Endothelial cell of umbilical vein (primary cell): ENCODE measurements around the gene NUDT14. TPM values are rescaled to one million over a fixed set of nuclear protein-coding genes. Genes with fewer than 3 reads are reported as not detected.

ENCODE experiments used
- BruUV-seq: library from RNA; stranded (reverse); fragments of 400-500 nt; replicated peaks from 2 replicates; lab custom pipeline; 2021; lab: Mats Ljungman, UMichigan
- CTCF ChIA-PET: fragments of 300-600, 350-600 bp; sonication (Branson Sonifier 250); formaldehyde crosslinking; loops from one replicate; lab custom pipeline; 2021; ENCODE audit warnings: antibody characterized with exemption, inconsistent platforms; lab: Charles Lee
- POLR2A ChIA-PET: fragments of 300-600, 350-600 bp; sonication (Branson Sonifier 250); formaldehyde crosslinking; loops from one replicate; lab custom pipeline; 2021; ENCODE audit warnings: antibody characterized with exemption, inconsistent platforms; lab: Charles Lee
- DNase-seq: peaks from one replicate; pipeline ENCODE4 v3.0.0-alpha.2; 2011; ENCODE audit warnings: low read depth, low spot score
- FAIRE-seq: peaks from 2 replicates; lab custom pipeline; 2011; peaks lifted over from hg19 to GRCh38; lab: Jason Lieb, UNC
- H2AFZ ChIP-seq: 2 replicates; pipeline ENCODE4 v1.6.0; 2012; ENCODE audit warnings: low read depth, low read length, control low read depth, inconsistent platforms
- H3K27ac ChIP-seq: 2 replicates; pipeline ENCODE4 v1.5.1; 2011; ENCODE audit warnings: low read depth, mild to moderate bottlenecking, control low read depth, low read length, moderate library complexity; ENCODE audit not compliant: insufficient read depth
- H3K27me3 ChIP-seq, 2 experiments: 2 replicates each; pipeline versions ENCODE4 v1.6.0 to v1.6.1; 2011; ENCODE audit warnings: low read length in 2 of 2, mixed read lengths in 1 of 2; ENCODE audit not compliant: control insufficient read depth in 2 of 2, insufficient read depth in 2 of 2
- H3K36me3 ChIP-seq, 2 experiments: 2 replicates in 1 of 2; 3 replicates in 1 of 2; pipeline ENCODE4 v1.5.1; 2011; ENCODE audit warnings: low read length in 2 of 2, mild to moderate bottlenecking in 1 of 2, moderate library complexity in 1 of 2; ENCODE audit not compliant: control insufficient read depth in 2 of 2, insufficient read depth in 2 of 2; ENCODE audit errors: extremely low read depth in 1 of 2
- H3K4me1 ChIP-seq: 3 replicates; pipeline ENCODE4 v1.5.1; 2011; ENCODE audit warnings: mild to moderate bottlenecking, low read length; ENCODE audit not compliant: control insufficient read depth, insufficient read depth; ENCODE audit errors: extremely low read depth
- H3K4me2 ChIP-seq: 2 replicates; pipeline ENCODE4 v1.6.1; 2011; ENCODE audit warnings: low read length, control low read depth, mixed read lengths; ENCODE audit not compliant: insufficient read depth
- H3K4me3 ChIP-seq, 3 experiments: fragments of 200-600 bp in 1 of 3; sonication (generic), shearing (Covaris generic) in 1 of 3; replicated peaks in 1 of 3; 2 replicates each; pipeline ENCODE4 v1.5.1; 2011 to 2016; ENCODE audit warnings: control low read depth in 3 of 3, low read length in 3 of 3, mild to moderate bottlenecking in 2 of 3, inconsistent platforms in 1 of 3, low read depth in 1 of 3, moderate library complexity in 1 of 3; ENCODE audit not compliant: insufficient read depth in 1 of 3
- H3K79me2 ChIP-seq: 2 replicates; pipeline ENCODE4 v1.6.0; 2012; ENCODE audit warnings: low read length, inconsistent platforms; ENCODE audit not compliant: control insufficient read depth, insufficient read depth
- H3K9ac ChIP-seq: replicated peaks from 2 replicates; pipeline ENCODE3; 2011; ENCODE audit warnings: low read length, control low read depth; ENCODE audit not compliant: insufficient read depth; ENCODE audit errors: extremely low read depth
- H3K9me1 ChIP-seq: replicated peaks from 3 replicates; pipeline ENCODE4 v1.6.0; 2011; ENCODE audit warnings: mild to moderate bottlenecking, low read length; ENCODE audit not compliant: control insufficient read depth, insufficient read depth; ENCODE audit errors: extremely low read depth
- H3K9me3 ChIP-seq: replicated peaks from 2 replicates; pipeline ENCODE4 v1.5.1; 2012; ENCODE audit warnings: low read length, inconsistent platforms; ENCODE audit not compliant: control insufficient read depth, insufficient read depth
- H4K20me1 ChIP-seq: replicated peaks from 2 replicates; pipeline ENCODE3; 2011; ENCODE audit warnings: mild to moderate bottlenecking, low read length; ENCODE audit not compliant: control insufficient read depth, insufficient read depth; ENCODE audit errors: extremely low read depth
- CTCF ChIP-seq, 2 donors: IDR thresholded peaks; 1 replicate in 1 of 2; 2 replicates in 1 of 2; pipeline ENCODE4 v1.5.1; 2011; ENCODE audit warnings: low read length in 2 of 2, mild to moderate bottlenecking in 2 of 2, moderate library complexity in 2 of 2, control low read depth in 1 of 2, inconsistent platforms in 1 of 2, low read depth in 1 of 2; ENCODE audit not compliant: insufficient read depth in 1 of 2; ENCODE audit errors: extremely low read depth in 1 of 2
- EZH2 ChIP-seq: IDR thresholded peaks from 2 replicates; pipeline ENCODE4 v1.6.1; 2012; ENCODE audit warnings: borderline replicate concordance, low read depth, mild to moderate bottlenecking, moderate library complexity, low read length, inconsistent platforms; ENCODE audit not compliant: severe bottlenecking
- FOS ChIP-seq: IDR thresholded peaks from 2 replicates; pipeline ENCODE4 v1.6.1; 2011; ENCODE audit warnings: mild to moderate bottlenecking, low read length, moderate library complexity, borderline replicate concordance; ENCODE audit not compliant: insufficient read depth
- GATA2 ChIP-seq: IDR thresholded peaks from 2 replicates; pipeline ENCODE4 v1.7.0; 2011; ENCODE audit warnings: low read depth, mild to moderate bottlenecking, moderate library complexity, mixed read lengths, low read length; ENCODE audit not compliant: insufficient read length, insufficient read depth
- JUN ChIP-seq: IDR thresholded peaks from 2 replicates; pipeline ENCODE4 v1.6.1; 2011; ENCODE audit warnings: borderline replicate concordance, low read depth; ENCODE audit not compliant: insufficient read length, insufficient read depth
- MAX ChIP-seq: IDR thresholded peaks from 2 replicates; pipeline ENCODE4 v1.6.1; 2011; ENCODE audit not compliant: insufficient read depth, insufficient read length
- MYC ChIP-seq: IDR thresholded peaks from one replicate; pipeline ENCODE4 v1.6.1; 2011; ENCODE audit warnings: mild to moderate bottlenecking, low read depth, low read length
- POLR2A ChIP-seq: IDR thresholded peaks from 2 replicates; pipeline ENCODE4 v1.6.1; 2012; ENCODE audit warnings: low read depth, mild to moderate bottlenecking, control low read depth, low read length
- POLR2AphosphoS5 ChIP-seq: IDR thresholded peaks from 2 replicates; pipeline ENCODE4 v1.6.1; 2012; ENCODE audit warnings: low read depth, mild to moderate bottlenecking, control low read depth, low read length, moderate library complexity; ENCODE audit not compliant: insufficient read depth
- dilution Hi-C: fragments of 300-500 bp; cut with MboI; formaldehyde crosslinking; loops from one replicate; pipeline ENCODE4 v1.15.0; 2019; ENCODE audit warnings: low sequenced_read_pairs; ENCODE audit not compliant: extremely low pct_ligation_motif_present
- intact Hi-C: fragments of 100-400 bp; cut with micrococcal nuclease; formaldehyde crosslinking; loops from one replicate; pipeline ENCODE4 v1.10.0; 2022
- polyA plus RNA-seq, 4 experiments: library from polyadenylated mRNA; depleted of rRNA in 3 of 4; stranded (reverse) in 3 of 4; unstranded in 1 of 4; fragments of >200 nt; gene quantifications; 2 replicates each; pipeline versions ENCODE4 v1.2.1 to v1.2.3, GENCODE V29; 2011 to 2012; ENCODE audit warnings: missing spikeins in 1 of 4
- total RNA-seq: library from RNA; stranded (reverse); gene quantifications from 2 replicates; pipeline ENCODE4 v1.2.3, GENCODE V29; 2021

The NUDT14 gene
- total and polyA plus RNA-seq, 2 donors (not counting 3 experiments of a cell fraction or from before 2014, with no cell fraction given): 97.7 to 103 TPM

GRCh38 chr14:105200074-105200473 lies 19.0 kb upstream of the NUDT14 start:
- CTCF ChIA-PET: interaction anchor here (0.8 to 9.7 kb wide), 7 partner anchors 12 to 152 kb away, joined by 3 to 94 read pairs (median 4); partner anchors contain the start of genes BTBD6, JAG2 and NUDT14
- no peaks in the 10 kb centered on the region for H4K20me1 ChIP-seq
- H3K9me1 ChIP-seq: no peaks in the 10 kb centered on the region
- H3K9me3 ChIP-seq: no peaks in the 10 kb centered on the region
- peak overlapping the region; percentile 72 for H3K27ac ChIP-seq
- TF ChIP-seq MYC (no peak), CTCF (IDR thresholded peaks at IDR 0.05; ENCODE audit: extremely low read depth in 1 of 2, insufficient read depth in 1 of 2, low read depth in 1 of 2, low read length in 2 of 2) (peak in 1 of 2 donors; percentile 35)
- DNase-seq (no peak), FAIRE-seq (no peak)
- no peaks in the 10 kb centered on the region for H3K79me2 ChIP-seq
- BruUV-seq: no TSS peak
- H3K4me3 ChIP-seq: no peak overlapping the region
- H2AFZ ChIP-seq: no peak overlapping the region
- dilution Hi-C loops (no loop called here), intact Hi-C loops (loop anchor here (10.0 kb wide), 1 partner anchor 55 kb away; no protein-coding TSS in a partner anchor)
- no peaks in the 10 kb centered on the region for H3K27me3 ChIP-seq
- no peaks in the 10 kb centered on the region for H3K36me3 ChIP-seq
- POLR2A ChIA-PET: no interaction called here
- no peak overlapping the region for H3K9ac ChIP-seq
- no peak overlapping the region for H3K4me2 ChIP-seq
- peaks cover 48% of the 10 kb centered on the region for H3K4me1 ChIP-seq

GRCh38 chr14:105199093-105199492 lies 18.0 kb upstream of the NUDT14 start:
- no peaks in the 10 kb centered on the region for H3K9me1 ChIP-seq
- peak; percentile 97 for FAIRE-seq
- H3K27me3 ChIP-seq: no peaks in the 10 kb centered on the region
- peak overlapping the region; percentile 14 for H3K9ac ChIP-seq
- H3K9me3 ChIP-seq: no peaks in the 10 kb centered on the region
- dilution Hi-C loops: no loop called here
- CTCF ChIA-PET: interaction anchor here (0.8 to 9.7 kb wide), 7 partner anchors 10 to 153 kb away, joined by 3 to 94 read pairs (median 4); partner anchors contain the start of genes JAG2 and NUDT14
- peaks cover 58% of the 10 kb centered on the region for H3K4me1 ChIP-seq
- no peak overlapping the region for H3K4me3 ChIP-seq
- intact Hi-C loops: loop anchor here (1.0 to 5.0 kb wide), 2 partner anchors 106 to 293 kb away; partner anchors contain the start of gene TEDC1
- TF ChIP-seq MAX (no peak), EZH2 (no peak), CTCF (IDR thresholded peaks at IDR 0.05; ENCODE audit: extremely low read depth in 1 of 2, insufficient read depth in 1 of 2, low read depth in 1 of 2, low read length in 2 of 2) (no peak), GATA2 (no peak), JUN (peak; percentile 59), POLR2A (peak; percentile 27), POLR2AphosphoS5 (peak; percentile 82), FOS (peak; percentile 90), MYC (no peak)
- H2AFZ ChIP-seq: no peak overlapping the region
- POLR2A ChIA-PET: interaction anchor here (1.0 kb wide), 1 partner anchor 31 kb away, joined by 3 read pairs; the partner anchor contains the start of gene JAG2
- H4K20me1 ChIP-seq: no peaks in the 10 kb centered on the region
- no peaks in the 10 kb centered on the region for H3K79me2 ChIP-seq
- peak; percentile 81 for DNase-seq
- peak overlapping the region; percentile 72 for H3K27ac ChIP-seq
- no TSS peak for BruUV-seq
- no peaks in the 10 kb centered on the region for H3K36me3 ChIP-seq
- H3K4me2 ChIP-seq: peak overlapping the region; percentile 51
